Measurements from ENCODE around the gene NEGR1. TPM values are rescaled to one million over a fixed set of nuclear protein-coding genes. Genes with fewer than 3 reads are reported as not detected.

NEGR1 gene
- total RNA-seq, 2 experiments from 2014 or later: not detected

DNA sequence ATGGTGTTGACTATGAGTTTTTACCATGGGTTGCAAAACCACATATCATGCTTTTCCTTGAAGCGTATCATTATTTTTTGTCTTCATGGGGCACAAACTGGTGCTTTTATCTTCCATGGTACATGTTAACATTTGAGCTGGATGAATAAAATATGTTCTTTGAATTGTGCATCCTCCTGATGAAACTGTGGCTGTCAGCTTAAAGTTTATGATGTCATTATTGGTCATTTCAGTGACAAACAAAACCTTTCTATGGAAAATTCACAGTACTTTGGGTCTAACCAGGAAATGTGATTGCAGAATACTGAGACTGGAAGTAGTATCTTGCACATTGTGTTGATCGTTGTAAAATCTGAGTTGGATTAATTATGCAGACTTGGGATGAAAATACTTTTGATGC lies 909.8 kb downstream of the NEGR1 start:
- Histone ChIP-seq H3K36me3 (ENCODE audit: insufficient read depth, low read length) (no peaks in the 10 kb centered on the region), H3K4me1 (ENCODE audit: insufficient read depth, low read length, poor library complexity, severe bottlenecking) (no peaks in the 10 kb centered on the region), H3K4me2 (ENCODE audit: low read length) (no peak overlapping the region), H3K79me2 (ENCODE audit: insufficient read depth, low read depth, low read length) (no peaks in the 10 kb centered on the region), H3K9me3 (ENCODE audit: low read length) (no peaks in the 10 kb centered on the region), H3K27ac (ENCODE audit: low read depth, low read length, poor library complexity, severe bottlenecking) (no peak overlapping the region), H3K4me3 (ENCODE audit: low read depth, low read length, poor library complexity, severe bottlenecking) (no peak overlapping the region), H3K9me2 (ENCODE audit: insufficient read depth, low read length) (no peaks in the 10 kb centered on the region), H2AFZ (ENCODE audit: low read length) (no peak overlapping the region), H4K20me1 (ENCODE audit: insufficient read depth, low read length) (no peaks in the 10 kb centered on the region)
- BruUV-seq (replicated peaks): no TSS peak
- ChIA-PET POLR2A (interaction anchor here (0.7 kb wide), 1 partner anchor 15 kb away, joined by 3 read pairs; no protein-coding TSS in a partner anchor), CTCF (ENCODE audit: unreplicated experiment) (no interaction called here)
- no peak for DNase-seq (ENCODE audit: low spot score)
- TF ChIP-seq, protein P1, sequence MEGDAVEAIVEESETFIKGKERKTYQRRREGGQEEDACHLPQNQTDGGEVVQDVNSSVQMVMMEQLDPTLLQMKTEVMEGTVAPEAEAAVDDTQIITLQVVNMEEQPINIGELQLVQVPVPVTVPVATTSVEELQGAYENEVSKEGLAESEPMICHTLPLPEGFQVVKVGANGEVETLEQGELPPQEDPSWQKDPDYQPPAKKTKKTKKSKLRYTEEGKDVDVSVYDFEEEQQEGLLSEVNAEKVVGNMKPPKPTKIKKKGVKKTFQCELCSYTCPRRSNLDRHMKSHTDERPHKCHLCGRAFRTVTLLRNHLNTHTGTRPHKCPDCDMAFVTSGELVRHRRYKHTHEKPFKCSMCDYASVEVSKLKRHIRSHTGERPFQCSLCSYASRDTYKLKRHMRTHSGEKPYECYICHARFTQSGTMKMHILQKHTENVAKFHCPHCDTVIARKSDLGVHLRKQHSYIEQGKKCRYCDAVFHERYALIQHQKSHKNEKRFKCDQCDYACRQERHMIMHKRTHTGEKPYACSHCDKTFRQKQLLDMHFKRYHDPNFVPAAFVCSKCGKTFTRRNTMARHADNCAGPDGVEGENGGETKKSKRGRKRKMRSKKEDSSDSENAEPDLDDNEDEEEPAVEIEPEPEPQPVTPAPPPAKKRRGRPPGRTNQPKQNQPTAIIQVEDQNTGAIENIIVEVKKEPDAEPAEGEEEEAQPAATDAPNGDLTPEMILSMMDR (conservative IDR thresholded peaks at IDR 0.05; ENCODE audit: low read length): no peak
- no peak for TF ChIP-seq EZH2phosphoT487 (IDR thresholded peaks at IDR 0.05; ENCODE audit: borderline replicate concordance, low read depth, low read length)
- intact Hi-C loops (cut with micrococcal nuclease; ENCODE audit: unreplicated experiment): no loop called here

DNA sequence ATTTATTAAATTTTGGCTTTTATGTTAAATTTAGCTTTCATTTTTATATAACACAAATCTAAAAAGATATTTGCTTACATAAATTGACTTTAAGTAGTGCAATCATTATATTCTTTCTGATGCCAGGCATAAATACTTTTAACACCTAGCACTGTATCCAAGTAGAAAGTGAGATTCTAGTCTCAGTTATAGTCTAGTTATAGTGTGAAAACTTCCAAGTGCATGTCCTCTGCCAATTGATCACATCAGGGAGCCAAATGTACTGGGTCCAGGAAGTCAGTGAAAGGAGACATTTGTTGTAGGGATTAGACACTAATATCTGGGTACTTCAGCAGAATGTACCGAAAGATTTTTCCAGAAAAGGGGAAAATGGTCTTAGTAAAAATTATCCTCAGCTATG lies 910.8 kb downstream of the NEGR1 start:
- intact Hi-C loops (cut with micrococcal nuclease; ENCODE audit: unreplicated experiment): no loop called here
- Histone ChIP-seq H3K79me2 (ENCODE audit: insufficient read depth, low read depth, low read length) (no peaks in the 10 kb centered on the region), H3K36me3 (ENCODE audit: insufficient read depth, low read length) (no peaks in the 10 kb centered on the region), H3K4me3 (ENCODE audit: low read depth, low read length, poor library complexity, severe bottlenecking) (no peak overlapping the region), H3K27ac (ENCODE audit: low read depth, low read length, poor library complexity, severe bottlenecking) (no peak overlapping the region), H3K4me1 (ENCODE audit: insufficient read depth, low read length, poor library complexity, severe bottlenecking) (no peaks in the 10 kb centered on the region), H3K4me2 (ENCODE audit: low read length) (no peak overlapping the region), H2AFZ (ENCODE audit: low read length) (no peak overlapping the region), H4K20me1 (ENCODE audit: insufficient read depth, low read length) (no peaks in the 10 kb centered on the region), H3K9me2 (ENCODE audit: insufficient read depth, low read length) (no peaks in the 10 kb centered on the region), H3K9me3 (ENCODE audit: low read length) (no peaks in the 10 kb centered on the region)
- CTCF ChIA-PET (ENCODE audit: unreplicated experiment): no interaction called here
- no TSS peak for BruUV-seq (replicated peaks)
- DNase-seq (ENCODE audit: low spot score): no peak
- TF ChIP-seq, protein P1 (conservative IDR thresholded peaks at IDR 0.05; ENCODE audit: low read length): no peak
- TF ChIP-seq EZH2phosphoT487 (IDR thresholded peaks at IDR 0.05; ENCODE audit: borderline replicate concordance, low read depth, low read length): no peak
- POLR2A ChIA-PET: no interaction called here

DNA sequence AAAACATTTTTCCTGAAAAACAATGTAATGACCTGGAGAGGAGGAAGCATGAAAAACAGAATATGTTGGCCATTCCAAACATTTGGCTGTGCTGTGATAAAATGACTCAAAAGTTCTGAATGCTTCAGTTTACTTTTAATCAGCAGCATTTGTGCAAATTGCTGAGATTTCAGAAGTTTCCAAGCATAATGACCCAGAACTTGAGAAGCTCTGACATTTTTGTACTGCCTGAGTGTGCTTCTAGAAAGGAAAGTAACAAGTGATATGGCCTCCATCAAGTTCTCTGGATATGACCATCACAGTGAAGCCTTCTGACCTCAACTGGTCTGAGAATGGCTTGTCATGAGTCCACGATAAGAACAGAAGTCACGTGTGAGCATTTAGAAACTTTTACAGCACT lies 918.1 kb downstream of the NEGR1 start:
- intact Hi-C loops (cut with micrococcal nuclease; ENCODE audit: unreplicated experiment): no loop called here
- no peak overlapping the region for H3K4me3 ChIP-seq (ENCODE audit: low read depth, low read length, poor library complexity, severe bottlenecking)
- BruUV-seq (replicated peaks): no TSS peak
- H2AFZ ChIP-seq (ENCODE audit: low read length): no peak overlapping the region
- DNase-seq (ENCODE audit: low spot score): no peak
- CTCF ChIA-PET (ENCODE audit: unreplicated experiment): no interaction called here
- TF ChIP-seq, protein P1 (conservative IDR thresholded peaks at IDR 0.05; ENCODE audit: low read length): no peak
- no peak for TF ChIP-seq EZH2phosphoT487 (IDR thresholded peaks at IDR 0.05; ENCODE audit: borderline replicate concordance, low read depth, low read length)
- H3K4me1 ChIP-seq (ENCODE audit: insufficient read depth, low read length, poor library complexity, severe bottlenecking): no peaks in the 10 kb centered on the region
- POLR2A ChIA-PET: no interaction called here
- no peaks in the 10 kb centered on the region for H3K36me3 ChIP-seq (ENCODE audit: insufficient read depth, low read length)
- H3K9me2 ChIP-seq (ENCODE audit: insufficient read depth, low read length): no peaks in the 10 kb centered on the region
- no peaks in the 10 kb centered on the region for H3K9me3 ChIP-seq (ENCODE audit: low read length)
- no peak overlapping the region for H3K27ac ChIP-seq (ENCODE audit: low read depth, low read length, poor library complexity, severe bottlenecking)
- H3K79me2 ChIP-seq (ENCODE audit: insufficient read depth, low read depth, low read length): no peaks in the 10 kb centered on the region
- no peak overlapping the region for H3K4me2 ChIP-seq (ENCODE audit: low read length)
- no peaks in the 10 kb centered on the region for H4K20me1 ChIP-seq (ENCODE audit: insufficient read depth, low read length)

Measured in OCI-LY7 (cell line).